ENCODE results near the gene FAAP20.
A peak's percentile ranks its signal among the peaks of the same experiment; 100 is the strongest.

The FAAP20 gene

DNA sequence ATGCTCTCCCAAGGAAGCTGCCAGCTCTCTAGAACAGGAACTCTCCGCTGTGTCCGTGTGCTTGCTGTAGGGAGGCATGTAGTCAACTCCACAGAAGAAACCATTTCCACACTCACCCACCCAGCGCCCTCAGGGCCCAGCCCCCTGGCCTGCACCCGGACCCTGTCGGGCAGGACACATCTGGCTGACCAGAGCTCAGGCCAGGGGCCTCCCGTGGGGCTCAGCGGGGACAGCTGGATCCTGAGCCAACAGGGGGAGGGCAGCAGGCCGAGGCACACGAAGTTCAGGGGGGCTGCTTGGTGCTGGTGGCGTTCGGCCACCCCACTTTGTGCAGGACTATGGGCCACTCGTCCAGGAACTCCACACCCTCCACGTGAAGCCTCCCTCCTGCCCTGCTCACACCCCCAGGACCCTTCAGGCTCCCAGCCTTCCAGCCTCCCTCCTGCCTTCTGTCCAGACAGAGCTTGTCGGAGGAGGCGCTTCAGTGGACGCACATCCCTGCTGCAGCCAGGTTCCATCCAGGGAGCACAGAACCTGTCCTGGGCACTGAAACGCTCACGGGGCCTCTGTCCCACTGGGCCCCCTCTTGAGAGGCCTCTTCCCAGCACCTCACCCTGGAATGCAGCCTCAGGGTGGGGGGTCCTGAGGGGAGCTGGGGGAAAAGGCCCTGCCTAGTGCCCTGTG is 15.0 kb upstream of the FAAP20 start:
- no peak for FAIRE-seq

DNA sequence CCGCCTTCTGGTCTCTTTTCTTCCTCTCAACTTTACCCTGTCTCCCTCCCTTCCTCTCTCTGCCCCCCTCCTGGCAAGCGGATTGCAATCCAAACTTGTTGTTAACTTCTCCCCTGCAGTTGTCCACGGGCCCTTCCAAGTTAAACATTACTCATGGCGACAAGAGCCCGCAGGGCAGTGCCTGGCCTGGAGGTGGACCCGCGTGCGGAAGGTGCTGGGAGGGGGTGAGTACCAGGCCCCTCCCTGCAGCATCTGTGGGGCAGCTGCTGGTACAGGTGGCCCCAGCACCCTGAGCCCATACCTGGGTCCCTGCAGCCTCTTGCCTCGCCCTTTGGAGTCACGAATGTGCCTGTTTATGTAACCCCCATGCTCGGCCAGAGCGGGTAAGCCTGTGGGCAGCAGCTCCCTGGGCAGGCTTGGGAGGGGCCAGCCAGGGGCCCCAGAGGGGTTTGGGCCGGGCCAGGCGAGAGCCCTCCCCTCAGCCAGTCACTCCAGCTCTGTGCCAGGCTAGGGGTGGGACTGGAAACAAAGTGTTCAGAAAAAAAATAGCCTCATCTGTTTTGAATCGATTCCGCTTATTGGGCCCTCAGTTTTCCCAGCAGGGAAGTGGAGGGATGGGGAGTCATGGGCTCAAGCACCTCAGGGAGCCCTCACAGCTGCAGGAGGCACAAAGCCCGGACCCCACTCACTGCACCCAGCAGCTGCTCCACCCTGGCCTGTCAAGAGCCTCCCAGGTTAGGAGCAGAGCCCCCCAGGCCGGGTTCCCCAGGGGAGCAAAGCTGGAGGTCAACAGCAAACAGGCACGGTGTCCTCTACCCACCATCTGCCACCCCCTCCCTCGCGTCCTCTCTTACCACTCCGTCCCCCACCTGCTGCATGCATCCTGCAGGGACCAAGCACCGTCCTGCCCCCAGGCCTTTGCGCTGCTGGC is 14.0 kb upstream of the FAAP20 start:
- no peak for FAIRE-seq

DNA sequence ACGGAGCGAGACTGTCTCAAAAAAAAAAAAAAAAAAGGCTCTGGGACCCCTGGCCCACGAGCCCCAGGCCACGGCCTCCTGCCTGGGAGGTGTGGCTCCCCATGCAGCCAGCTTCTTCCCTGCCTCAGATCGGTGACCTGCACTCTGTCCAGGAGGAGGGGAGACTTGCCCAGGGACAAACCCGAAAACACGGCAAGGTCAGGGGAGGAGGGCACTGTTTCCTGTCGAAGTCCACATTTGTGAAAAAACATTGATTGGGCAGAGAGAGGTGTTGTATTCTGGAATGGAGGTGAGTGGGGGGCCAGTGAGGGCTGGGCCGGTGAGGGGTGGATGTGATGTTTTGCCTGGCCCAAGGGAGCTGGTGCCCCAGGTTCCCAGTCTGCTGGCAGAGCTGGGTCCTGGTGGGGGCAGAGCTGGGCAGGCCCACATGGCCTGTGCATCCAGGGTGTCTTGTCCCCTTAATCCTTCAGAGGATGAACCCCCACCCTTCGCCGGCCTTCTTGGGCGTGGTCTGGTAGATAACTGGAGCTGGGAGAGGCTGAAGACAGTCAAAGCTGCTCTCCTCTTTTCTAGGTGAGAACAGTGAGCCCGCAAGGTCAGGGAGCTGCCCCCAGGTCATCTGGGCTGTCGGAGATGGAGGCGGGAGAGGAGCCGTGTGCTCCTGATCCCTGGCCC is 12.4 kb upstream of the FAAP20 start:
- FAIRE-seq, result no peak

DNA sequence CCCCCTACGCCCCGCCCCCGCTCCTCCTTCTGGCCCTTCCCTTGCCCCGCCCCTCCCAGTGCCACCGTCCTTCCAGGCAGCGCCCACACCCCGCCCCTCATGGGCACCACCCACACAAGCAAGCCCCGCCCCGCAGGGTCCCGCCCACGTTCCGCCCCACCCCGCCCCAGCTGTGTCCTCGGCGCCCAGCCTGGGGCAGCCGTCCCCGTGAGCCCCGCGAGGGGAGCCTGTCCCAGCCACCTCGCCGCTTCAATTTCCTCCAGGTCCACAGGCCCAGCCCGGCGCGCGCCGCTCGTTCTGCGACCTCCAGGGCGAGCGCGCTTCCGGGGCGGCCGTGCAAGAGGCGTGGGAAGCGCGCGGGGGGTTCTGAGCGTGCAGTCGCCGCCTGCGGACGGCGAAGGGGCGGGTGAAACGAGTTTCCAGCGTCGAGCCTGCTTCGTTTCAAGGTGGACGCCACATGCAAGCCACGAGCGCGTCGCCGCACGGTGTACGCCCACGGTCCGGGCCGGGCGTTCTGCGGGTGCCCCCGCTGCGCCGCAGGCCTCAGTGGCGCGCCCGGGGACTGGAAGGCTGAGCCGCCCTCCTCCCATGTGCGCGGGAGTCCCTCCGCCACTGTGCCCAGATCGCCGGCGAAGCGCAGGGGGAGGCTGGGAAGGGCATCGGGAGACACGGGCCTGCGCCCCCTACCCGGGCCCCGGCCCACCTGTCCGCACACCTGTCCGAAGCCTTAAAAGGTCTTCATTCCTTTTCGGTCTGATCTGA is 10.8 kb upstream of the FAAP20 start:
- FAIRE-seq, result no peak

DNA sequence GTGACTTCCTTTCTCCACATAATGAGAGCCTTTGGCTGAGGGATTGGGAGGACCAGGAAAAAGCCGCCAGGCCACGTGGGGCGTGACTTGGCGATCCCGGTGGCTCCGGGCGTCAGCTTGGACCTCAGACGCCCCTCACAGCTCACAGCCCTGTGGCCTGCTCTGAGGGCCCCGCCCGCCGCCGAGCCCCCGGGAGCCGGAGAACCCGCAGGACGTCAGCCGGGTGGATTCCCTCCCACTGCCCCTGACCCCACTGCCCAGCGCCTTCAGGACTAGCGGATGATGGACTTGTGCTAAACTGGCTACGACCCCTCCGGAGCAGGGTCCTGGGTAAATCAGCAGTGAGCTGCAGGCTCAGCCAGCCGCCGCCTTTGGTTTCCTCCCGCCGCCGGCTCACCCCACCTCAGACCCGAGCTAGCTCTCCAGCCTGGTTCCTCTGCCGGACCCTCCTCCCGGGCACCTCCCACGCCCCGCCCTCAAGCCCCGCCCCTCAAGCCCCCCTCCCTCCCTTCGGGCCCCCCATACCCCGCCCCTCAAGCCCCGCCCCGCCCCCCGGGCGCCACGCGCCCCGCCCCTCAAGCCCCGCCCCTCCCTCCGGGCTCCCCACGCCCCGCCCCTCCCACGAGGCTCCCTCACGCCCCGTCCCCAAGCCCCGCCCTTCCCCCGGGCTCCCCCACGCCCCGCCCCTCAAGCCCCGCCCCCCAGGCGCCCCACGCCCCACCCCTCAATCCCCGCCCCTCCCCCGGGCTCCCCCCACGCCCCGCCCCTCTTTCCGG is 10.0 kb upstream of the FAAP20 start:
- no peak for FAIRE-seq

DNA sequence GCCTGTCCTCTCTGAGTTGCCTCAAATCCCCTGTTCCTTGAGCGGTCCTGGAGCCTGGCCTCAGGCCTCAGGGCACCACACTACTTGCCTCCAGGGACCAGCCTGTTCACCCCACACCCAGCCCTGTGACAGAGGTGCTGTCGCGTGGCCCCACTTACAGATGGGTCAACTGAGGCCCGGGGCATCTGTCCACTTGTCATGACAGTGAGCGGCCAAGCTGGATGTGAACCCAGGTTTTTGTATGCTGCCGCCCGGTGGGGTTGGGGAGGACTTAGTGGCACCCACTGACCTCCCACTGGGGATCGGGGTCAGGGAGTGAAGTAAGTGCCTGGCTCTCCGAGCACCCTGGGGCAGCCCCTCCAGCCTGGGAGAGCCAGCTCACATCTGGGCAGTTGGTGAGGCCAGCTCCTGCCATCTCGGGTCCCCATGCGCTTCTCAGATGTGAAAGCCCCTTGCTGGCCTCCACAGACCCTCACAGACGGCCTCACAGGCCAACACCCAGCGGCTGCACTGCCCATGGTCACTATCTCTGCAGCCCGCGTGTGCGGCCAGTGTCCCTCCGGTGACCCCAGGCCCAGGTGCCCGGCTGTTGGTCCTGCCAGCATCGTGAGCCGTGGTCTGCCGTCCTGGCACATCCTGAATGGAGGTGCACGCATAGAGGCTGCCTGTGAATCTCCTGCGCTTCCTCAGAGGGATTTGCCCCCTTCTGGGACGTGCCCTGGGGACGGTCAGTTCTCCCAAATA is 9.3 kb upstream of the FAAP20 start:
- FAIRE-seq, result no peak

DNA sequence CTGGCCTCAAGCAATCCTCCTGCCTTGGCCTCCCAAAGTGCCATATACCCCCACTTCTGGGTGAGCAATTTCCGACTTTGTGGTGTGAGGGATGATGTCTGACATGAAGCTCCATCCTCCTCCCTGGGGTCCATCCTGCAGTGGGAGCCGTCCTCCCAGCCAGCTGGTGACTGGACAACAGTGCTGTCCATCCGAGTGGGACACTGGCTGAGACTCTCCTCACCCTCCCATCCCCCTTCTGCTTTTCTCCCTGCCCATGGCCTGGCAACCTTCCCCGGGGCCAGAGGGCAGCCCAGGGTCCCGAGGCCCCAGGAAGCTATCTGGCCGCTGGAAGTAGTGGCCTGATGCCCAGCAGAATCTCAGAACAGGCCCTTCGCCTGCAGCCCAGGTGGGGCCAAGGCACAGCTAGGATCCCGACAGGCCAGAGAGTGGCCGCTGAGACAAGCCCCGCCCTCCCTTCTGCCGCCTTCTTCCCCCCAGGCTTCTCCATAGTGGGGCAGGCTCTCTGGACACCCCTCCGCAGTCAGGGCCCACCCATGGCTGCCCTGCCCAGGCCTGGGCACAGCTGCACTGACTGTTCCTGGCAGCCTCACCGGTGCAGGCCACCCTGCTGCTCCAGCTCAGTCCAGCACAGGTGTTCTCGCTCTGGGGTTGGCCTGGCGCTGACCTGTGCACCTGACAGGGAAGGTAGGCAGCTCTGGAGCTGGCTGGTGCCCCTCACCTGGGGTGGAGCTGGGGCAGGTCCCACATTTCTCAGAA is 8.4 kb upstream of the FAAP20 start:
- no peak for FAIRE-seq

DNA sequence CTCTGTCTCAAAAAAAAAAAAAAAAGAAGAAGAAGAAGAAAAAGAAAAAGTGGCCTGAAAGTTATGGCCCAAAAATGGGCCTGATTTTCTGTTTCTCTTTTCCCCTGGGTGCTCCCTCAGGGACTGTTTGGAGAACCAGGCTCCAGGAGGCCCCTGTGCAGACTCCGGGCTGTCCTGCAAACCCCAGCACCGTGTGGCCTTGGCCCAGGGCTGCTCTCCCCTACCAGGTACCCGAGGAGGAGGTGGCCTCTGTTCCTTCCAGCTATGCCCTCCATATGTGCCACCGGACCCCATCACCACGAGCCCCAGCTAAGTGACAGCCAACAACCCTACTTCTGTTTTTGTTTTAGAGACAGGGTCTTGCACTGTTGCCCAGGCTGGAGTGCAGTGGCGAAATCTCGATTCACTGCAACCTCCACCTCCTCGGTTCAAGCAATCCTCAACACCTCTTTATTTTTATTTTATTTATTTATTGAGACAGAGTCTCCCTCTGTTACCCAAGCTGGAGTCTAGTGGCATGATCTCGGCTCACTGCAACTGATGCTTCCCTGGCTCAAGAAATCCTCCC is 7.5 kb upstream of the FAAP20 start:
- FAIRE-seq, result no peak

DNA sequence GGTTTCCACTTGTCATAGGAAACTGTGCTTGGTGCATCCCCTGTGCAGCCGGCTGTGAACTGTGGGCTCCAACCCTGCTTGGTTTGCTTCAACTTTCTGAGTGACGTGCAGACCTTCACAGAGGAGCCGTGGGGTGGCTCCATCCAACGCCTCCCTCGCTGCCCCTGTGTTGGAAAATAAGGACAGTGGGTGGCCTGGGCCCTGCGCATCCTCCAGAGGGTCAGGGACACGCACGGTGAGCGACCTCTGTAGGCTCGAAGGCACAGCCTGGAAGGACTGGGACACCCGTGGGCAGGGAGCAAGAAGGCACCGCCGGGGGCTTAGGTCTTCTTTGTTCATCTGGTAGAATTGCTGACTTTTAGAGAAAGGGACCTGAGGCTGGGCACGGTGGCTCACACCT is 6.5 kb upstream of the FAAP20 start:
- no peak for FAIRE-seq

DNA sequence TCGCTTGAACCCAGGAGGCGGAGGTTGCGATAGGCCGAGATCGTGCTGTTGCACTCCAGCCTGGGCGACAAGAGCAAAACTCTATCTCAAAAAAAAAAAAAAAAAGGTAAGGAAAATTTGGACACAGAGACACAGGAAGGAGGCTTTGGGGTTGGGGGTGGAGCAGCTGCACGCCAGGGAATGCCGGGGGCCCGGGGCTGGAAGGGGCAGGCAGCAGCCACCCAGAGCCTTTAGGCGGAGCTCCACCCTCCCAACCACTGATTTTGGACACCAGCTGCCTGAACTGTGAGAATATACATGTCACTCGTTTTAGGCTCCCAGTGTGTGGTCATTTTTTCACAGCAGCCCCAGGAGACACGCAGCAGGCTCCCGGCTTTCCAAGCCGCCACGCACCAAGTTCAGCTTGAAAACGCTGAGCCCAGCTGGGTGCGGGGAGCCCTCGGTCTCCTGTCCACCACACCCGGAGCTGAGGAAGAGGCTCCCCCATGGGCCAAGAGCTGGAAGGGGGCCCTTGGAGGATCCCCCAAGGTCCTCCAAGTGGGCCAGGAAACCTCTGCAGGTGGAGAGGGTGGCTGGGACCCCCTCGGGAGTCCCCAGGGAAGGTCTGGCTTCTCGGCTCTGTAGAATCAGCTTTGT is 5.9 kb upstream of the FAAP20 start:
- FAIRE-seq, result no peak

DNA sequence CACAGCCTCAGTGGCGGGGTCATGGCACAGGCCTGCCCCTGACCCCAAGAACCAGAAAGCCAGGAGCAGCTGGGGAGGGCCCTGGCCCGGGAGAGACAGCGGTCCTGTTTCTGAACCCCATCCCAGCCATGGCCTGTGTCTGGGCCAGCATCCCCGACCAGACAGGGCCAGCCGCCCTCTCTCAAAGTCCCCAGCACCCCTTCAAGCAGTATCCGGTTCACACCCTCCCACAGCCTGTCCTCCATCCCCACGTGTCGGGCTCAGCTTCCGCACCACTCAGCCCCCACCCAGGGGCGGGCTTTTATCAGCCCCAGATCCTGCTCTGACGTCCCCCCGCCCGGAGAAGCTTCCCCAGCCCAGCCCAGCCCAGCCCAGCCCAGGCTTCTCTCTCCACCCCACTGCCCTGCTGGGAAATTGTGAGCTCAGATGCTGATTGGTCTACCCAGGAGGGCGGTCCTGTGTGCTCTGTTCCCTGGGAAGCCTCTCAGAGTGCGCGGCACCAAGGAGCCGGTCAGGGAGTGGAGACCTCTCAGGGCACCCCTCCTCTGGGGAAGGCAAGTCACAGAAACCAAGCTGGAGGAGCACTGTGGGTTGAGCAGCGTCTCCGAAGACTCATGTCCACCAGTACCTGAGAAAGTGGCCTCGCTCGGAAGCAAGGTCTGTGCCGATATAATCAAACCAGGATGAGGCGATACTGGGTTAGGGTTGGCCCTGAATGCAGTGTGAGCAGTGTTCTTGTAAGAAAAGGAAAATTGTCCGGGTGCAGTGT is 4.7 kb upstream of the FAAP20 start:
- peak; percentile 82 for FAIRE-seq

DNA sequence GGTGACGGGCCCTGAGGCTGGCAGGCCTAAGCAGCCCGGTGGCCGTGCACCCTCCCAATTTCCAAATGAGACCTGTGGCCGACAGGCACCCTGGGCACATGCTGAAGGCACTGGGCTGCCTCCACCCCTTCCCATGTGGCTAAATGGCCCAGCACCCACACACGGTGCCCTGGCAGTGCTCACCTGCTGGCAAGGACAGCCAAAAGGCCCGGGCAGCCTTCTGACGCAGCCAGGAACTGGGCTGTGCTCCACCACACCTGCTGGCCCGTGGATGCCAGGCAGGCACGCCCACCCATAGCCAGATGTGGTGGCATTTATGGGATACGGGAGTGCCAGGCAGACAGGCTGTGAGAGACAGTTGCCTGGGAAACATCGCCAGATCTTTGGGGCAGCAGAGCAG is 4.0 kb upstream of the FAAP20 start:
- no peak for FAIRE-seq

DNA sequence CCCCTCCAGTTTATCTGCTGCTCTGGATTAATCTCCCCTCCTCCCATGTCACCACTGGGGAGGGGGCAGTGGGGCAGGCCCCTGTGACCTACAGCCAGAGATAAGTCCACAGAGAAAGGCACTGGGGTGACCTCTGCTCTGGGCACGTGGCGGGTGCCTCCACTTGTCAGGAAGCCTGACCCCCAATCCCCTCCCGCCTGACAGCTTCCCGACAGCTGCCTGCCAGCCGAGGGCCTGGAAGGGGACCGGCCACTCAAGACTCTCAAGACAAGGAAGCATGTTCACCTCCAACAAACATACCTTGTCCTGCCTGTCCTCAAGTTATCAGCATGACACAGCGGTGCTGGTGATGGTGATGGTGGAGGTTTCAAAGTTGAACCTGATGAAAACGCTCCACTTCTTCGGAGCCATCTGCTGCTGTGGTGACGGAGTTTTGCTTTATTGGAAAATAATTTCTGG is 3.2 kb upstream of the FAAP20 start:
- no peak for FAIRE-seq

DNA sequence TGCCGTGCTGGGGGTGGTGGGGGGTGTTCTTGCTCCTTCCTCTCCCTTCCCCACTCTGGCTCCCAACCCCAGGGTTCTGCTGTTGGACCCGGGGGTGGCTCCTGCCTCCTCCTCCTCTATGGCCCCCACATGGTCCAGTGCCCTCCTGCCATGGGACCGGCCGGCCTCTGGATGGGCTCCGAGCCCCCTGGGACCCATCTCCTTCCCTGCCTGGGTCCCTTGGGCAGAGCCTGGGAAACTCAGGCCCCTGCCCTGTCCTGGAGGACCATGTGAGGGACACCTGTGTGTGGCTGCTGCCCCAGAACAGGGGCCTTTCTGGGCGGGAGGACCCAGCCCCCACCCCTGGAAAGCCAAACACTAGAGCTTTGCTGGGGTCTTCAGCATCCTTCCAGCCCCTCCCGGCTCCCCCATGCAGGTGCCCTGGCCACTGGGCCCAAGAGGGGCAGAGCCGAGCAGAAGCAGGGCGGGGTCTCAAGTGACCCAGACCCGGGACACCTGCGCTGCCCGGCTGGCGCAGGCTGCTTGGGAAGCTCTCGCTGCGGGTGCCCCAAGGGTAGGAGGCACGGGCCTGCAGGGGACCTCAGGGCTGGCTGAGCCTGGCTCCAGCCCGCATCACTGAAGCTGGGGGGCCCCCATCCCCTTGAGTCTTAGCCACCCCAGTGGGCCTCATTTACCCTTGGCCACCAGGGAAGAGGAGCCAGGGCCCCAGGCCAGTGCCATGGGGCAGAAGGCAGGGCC is 2.5 kb upstream of the FAAP20 start:
- no peak for FAIRE-seq

DNA sequence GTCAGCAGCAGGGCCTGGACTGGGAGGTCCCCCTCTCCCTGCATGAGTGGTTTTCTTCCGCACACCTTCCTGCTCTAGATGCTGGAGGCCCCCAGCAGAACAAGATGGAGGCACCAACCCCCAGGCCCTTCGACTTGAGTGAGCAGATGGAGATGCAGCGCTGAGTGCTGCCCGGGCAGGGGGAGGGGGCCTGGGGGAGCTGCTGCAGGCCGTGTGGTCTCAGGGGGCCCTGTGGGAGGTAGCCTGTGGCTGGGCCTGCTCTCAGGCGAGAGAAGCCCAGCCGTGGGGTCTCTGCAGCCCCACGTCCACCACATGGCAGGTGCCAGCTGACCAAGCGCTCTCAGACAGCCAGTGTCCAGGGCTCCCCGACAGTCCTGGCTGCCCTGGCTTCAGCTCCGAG is 1.2 kb upstream of the FAAP20 start:
- FAIRE-seq, result no peak

DNA sequence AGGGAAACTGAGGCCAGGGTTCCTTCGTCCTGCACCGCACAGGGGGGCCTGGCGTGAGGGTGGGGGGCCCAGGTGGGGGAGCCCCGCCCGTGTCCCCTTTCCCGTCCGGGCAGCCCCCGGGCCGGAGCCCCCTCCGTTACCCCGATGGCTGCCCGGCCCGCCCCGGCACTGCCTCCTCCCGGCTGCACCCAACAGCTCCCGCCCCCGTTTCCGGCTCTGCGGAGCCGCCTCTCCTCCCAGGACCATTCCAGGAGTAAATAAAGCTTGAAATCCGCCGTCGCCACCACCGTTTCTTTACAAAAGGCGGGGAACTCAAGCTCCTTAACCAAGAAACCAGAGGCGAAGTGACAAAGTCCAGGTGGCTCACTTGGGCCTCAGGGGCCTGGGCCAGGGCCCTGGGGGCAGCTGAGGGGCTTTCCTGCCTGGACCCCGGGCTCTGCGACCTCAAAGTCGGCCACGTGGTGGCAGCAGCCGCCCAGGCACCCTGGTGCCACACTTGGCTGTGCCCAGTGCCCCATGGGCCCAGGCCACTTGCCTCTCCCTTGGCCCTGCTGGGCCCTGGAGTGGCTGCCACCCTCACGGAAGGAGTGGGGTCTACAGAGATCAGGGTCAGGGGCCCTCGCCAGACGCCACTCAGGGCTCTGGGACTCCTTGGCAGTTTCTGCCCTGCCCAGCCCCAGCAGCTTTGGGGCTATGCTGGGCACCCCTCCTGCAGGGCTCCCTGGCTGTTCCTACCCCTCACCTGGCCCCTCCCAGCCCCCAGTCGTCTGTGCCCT is 514 bp upstream of the FAAP20 start:
- no peak for FAIRE-seq

Data from A204.1 (cell line).